B cell (primary cell): ENCODE data around the gene CRBN.

Source experiments
- EZH2 ChIP-seq: IDR thresholded peaks from 2 replicates; pipeline ENCODE4 v1.6.1; 2012; ENCODE audit warnings: borderline replicate concordance, low read depth, mild to moderate bottlenecking, moderate library complexity, low read length; ENCODE audit not compliant: insufficient read depth, poor library complexity, severe bottlenecking
- TF ChIP-seq, protein P1 (sequence below): fragments of 200-600 bp; IDR thresholded peaks from one replicate; pipeline ENCODE4 v1.8.0; 2022; ENCODE audit warnings: antibody characterized with exemption, mild to moderate bottlenecking

DNA sequence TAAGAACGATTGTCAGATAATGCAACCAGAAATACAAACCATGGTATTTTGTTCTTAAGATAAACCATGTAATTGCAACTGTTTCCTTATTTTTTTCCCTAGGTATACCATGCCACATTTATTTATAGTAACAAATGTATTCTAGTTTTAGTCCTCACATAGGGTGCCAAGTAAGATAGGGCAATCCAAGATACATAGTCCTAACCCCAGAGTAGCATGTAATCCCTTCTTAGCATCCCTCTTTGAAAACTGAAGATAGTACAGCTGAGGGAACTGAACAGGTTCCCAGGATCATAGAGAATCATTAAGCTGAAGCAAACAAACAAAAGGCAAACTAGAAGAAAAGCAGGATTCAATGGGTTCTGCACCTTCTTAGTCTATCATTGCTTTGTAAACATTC lies 28.0 kb downstream of the CRBN start:
- TF ChIP-seq, protein P1, sequence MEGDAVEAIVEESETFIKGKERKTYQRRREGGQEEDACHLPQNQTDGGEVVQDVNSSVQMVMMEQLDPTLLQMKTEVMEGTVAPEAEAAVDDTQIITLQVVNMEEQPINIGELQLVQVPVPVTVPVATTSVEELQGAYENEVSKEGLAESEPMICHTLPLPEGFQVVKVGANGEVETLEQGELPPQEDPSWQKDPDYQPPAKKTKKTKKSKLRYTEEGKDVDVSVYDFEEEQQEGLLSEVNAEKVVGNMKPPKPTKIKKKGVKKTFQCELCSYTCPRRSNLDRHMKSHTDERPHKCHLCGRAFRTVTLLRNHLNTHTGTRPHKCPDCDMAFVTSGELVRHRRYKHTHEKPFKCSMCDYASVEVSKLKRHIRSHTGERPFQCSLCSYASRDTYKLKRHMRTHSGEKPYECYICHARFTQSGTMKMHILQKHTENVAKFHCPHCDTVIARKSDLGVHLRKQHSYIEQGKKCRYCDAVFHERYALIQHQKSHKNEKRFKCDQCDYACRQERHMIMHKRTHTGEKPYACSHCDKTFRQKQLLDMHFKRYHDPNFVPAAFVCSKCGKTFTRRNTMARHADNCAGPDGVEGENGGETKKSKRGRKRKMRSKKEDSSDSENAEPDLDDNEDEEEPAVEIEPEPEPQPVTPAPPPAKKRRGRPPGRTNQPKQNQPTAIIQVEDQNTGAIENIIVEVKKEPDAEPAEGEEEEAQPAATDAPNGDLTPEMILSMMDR, result no peak
- no peak for TF ChIP-seq EZH2
